8988T (cell line): ENCODE results near the gene AP3B2.
"Not testable (repeated sequence)": the region's sequence is repeated elsewhere in the genome, so short reads cannot be mapped to it uniquely, and the experiment has no call there.

Source experiments
- DNase-seq: peaks from one replicate; pipeline ENCODE4 v3.0.0; 2011

AP3B2 gene

DNA sequence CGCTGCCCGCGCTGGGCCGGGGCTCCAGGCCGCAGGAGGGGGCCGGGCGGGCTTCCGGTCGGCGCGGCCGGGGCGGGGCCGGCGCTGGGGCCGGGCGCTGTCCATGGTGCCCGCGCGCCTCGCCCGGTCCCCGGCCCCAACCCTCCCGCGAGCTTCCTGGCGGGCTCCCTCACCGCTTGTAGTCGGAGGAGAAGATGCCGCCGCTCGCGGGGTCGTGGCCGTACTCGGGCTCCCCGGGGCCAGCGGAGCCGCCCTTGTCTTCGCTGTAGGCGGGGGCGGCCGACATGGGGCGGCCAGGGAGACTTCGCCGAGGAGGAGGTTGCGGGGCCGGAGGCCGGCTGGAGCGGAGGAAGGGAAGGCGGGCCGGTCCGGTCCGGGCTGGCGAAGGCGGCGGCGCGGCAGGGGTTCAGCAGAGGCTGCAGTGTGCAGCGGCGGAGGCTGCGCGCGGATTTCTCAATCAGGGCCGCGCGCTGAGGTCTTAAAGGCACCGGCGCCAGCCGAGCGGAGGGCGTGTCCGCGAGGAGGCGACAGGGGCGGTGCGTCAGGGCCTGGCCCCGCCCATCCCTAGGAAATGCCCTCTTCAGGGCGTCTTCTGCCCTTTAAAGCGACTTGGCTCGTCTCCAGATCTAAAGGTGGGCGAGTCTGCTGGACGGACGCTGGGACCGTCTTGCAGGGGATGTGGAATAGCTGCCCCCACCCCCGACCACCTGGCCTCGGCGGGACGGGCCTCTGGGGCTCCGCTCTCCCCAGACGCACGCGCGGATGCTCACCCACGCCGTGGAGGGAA lies at the start of gene AP3B2:
Gene AP3B2, minus strand, starts transcription at position 455 of the 787 bp plus-strand sequence. Its CDS starts 169 bp downstream, at position 286.
- DNase-seq = peak; percentile 84

DNA sequence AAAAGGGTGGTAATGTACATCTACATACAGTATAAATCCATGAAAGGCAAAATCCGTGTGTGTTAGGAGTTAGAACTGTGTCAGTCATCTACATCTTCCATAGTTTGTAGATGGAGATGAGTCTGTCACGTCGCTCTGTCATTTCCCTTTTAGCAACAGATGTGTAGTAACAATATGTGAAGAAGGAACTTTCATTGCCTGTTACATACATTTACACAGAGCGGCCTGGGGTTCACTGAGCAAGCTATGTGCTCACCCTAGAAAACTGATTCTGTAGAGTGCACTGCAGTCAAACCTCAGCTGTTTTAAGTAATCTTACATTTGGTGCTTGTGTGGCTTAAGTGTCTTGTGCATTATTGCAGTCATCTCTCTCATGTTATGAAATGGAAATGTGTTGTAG lies 41.6 kb upstream of the AP3B2 start:
- DNase-seq = no peak

- no peak for DNase-seq
Observed at GRCh38 chr15:82750831-82751180, 41.1 kb upstream of the AP3B2 start.

DNA sequence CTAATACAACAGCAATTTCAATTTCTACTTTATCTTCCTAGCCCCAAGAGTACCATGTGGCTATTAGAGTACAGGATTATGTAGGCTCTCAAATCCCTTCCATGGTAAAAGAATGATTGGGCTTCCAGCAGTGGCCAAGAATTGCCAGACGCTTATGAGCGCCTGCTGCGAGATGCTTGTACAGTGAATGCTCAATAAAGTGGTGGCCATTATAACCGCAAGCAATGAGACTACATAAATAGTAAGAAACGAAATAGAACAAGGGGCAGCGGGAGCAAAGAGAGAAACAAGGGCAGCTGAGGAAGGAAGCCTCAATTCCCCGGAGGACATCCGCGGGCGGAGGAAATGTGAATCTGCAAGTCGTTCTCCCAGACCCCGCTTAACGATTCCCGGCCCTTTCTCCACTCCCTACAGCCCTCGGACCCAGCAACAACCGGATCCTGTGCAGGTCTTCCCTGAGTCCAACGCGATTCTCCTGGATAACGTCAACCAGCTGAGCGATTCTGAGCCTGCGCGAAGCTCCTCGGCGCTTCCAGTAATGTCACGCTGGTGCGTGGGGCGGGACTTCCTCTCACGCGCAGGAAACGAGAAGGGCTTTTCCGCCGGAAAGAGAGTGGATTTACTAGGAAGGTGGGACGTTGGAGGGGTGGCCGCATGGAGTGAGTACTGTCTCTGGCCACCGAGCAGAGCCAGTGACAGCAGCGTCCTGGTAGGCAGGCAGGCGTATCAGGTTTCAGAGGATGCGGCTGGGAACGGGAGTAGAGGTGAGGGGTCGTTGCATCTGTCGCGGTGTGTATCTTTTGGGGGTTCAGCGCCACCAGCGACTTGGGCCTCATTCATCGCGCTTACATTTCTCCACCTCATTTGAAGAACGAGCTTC lies 40.5 kb upstream of the AP3B2 start:
- DNase-seq = peak; percentile 61

DNA sequence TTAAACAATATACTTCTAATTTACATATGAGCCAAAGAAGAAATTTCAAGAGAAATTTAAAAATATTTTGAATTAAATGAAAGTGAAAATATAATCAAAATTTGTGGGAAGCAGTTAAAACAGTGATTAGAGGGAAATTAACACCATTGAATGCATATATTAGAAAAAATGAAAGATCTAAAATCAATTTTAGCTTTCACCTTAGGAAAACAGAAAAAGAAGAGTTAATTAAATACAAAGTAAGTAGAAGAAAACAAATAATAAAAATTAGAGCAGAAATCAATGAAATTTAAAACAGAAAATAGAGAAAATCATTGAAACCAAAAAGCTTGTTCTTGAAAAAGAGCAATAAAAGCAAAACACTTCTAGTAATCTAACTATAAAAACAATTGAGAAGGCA lies 38.6 kb upstream of the AP3B2 start:
- no peak for DNase-seq

DNA sequence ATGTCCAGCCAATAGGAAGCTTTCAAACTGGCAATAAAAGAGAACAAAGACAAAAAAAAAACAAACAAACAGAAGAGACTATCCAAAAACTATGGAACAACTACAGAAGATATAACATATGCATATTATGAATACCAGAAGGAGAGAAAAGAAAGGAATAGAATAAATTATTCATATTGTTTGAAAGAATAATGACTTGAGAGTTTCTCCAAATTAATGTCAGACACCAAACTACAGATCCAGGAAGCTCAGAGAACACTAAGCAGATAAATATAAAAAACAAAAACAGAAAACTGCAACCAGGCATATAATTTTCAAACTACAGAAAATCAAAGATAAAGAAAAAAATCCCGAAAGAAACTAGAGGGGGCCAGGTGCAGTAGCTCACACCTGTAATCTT lies 34.1 kb upstream of the AP3B2 start:
- DNase-seq = no peak

DNA sequence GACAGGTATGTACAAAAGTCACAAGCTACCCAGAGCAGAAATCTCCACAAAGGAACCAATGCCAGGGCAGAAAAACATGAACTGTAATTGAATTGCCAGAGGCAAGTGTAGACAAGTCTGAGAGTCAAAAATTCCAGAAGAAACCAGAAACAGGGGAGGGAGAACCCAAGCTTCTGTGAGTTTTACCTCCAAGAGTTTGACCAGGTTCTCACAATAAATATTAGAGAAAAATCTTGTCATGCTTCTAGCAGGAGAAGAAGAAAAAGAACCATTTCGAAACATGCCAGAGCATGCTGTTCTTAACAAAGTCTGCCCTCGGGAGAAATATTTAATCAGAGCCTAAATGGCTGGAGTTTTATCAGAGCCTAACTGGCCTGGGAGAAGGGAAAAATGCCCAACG lies 32.5 kb upstream of the AP3B2 start:
- no peak for DNase-seq

GRCh38 chr15:82739086-82739485 lies 29.4 kb upstream of the AP3B2 start:
- DNase-seq = no peak

GRCh38 chr15:82737975-82738374 lies 28.3 kb upstream of the AP3B2 start:
- no peak for DNase-seq

GRCh38 chr15:82731527-82731926 lies 21.9 kb upstream of the AP3B2 start:
- no peak for DNase-seq

DNA sequence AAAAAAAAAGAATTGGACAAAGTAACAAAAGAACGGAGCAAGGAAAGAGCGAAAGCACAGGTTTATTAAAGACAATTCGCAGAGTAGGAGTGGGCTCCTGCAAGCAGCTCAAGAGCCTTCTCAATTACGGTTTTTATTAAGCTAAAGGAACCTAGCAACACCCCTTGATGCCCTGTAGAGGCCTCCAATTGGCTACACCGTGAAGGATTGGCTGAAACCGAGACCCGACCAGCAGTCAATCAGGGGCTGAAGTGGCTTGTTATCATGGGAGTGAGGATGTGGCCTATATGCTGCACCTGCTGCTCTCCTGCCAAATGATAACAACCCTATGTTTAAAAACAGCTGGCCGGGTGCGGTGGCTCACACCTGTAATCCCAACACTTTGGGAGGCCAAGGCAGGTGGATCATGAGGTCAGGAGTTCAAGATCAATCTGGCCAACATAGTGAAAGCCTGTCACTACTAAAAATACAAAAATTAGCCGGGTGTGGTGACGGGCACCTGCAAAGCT lies 20.4 kb upstream of the AP3B2 start:
- DNase-seq = no peak

DNA sequence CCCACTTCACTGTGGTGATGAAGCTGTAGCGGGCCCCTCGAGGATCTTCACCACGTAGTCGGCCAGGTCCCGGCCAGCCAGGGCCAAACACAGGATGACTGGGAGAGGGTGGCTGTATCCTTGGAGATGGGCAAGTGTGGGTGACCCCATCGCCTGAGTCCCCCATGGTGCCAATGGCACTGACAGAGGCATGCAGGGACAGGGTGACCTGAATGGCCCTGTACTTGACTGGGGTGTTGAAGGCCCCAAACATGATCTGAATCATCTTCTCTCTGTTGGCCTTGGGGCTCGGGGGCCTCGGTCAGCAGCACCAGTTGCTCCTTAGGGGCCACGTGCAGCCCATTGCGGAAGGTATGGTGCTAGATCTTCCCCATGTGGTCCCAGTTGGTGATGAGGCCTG lies 17.1 kb upstream of the AP3B2 start:
- no peak for DNase-seq

GRCh38 chr15:82715003-82715402 lies 5.3 kb upstream of the AP3B2 start:
- no peak for DNase-seq

- DNase-seq = no peak
Observed at GRCh38 chr15:82714016-82714415, 4.3 kb upstream of the AP3B2 start.

DNA sequence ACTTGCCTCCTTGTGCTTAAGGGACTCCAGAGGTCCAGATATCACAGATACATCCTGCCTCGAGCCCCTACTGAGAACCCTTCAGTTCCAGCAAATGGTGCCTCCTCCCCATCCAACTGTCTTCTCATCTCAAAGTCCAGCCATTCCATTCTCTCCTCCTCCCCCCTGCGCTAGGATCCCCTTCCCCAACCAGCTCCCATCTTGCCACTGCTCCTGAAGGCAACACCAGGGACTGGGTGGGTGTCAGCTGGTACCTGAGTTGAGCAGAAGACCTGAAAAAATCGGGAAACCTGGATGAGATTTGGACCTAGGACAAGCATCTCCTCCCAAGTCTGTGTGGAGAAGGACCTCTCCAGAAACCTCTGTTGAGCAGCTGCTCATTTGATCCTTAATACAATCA lies 2.4 kb upstream of the AP3B2 start:
- no peak for DNase-seq

DNA sequence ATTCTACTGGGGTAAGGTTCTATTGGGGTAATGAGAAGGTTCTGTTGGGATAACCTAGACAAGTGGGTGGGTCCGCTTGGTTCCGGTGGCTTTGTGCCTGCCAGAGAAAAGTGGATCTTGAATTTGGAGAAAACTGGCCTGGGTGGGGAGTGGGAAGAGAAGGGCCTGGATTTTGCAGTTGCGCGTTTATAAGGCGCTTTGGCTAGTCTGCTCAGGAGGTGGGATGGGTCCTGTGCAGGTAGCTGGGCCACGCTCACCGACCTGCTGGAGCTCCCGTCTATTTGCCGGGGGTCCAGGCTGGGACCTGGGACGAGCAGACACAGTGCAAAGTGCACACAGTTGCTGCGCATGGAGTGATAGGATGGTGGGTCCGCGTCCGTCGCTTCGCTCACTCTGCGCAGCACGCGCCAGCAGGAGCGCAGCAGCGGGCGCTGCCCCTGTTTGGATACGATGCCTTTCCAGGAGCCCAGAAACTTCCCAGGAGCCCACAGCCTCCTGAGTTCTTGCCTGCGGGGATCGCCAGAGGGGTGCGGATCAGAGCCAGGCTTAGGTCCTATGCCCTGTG lies 1.3 kb upstream of the AP3B2 start:
- no peak for DNase-seq

DNA sequence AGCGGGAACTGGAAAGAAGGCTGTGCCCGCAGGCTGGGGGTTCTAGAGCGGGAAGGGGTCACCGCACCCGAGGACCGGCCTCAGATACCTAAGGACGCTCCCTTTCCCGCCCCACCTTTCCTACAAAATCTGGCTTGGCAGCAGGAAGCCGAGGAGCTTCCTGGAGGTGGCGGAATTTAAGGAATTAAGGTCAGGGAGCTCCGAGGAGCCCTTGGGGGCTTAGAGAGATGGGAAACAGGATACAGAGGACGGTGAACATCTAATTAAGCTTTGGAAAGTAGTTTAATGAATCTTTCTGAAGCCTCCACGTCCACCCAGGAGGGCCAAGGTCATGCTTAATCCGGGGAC lies 507 bp upstream of the AP3B2 start:
- no peak for DNase-seq

GRCh38 chr15:82709081-82709420 lies 624 bp downstream of the AP3B2 start:
- no peak for DNase-seq

DNA sequence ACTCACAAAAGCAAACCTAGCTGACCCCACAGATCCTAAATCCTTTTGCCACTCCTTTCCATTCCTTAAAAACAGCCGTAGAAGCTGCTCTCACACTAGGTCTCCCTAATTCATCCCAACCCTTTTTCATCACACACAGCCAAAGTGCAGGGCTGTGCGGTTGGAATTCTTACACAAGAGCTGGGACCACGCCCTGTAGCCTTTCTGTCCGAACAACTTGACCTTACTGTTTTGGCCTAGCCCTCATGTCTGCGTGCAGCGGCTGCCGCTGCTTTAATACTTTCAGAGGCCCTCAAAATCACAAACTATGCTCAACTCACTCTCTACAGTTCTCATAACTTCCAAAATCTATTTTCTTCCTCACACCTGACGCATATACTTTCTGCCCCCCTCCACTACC lies 3.8 kb downstream of the AP3B2 start:
- DNase-seq = not testable (repeated sequence)

DNA sequence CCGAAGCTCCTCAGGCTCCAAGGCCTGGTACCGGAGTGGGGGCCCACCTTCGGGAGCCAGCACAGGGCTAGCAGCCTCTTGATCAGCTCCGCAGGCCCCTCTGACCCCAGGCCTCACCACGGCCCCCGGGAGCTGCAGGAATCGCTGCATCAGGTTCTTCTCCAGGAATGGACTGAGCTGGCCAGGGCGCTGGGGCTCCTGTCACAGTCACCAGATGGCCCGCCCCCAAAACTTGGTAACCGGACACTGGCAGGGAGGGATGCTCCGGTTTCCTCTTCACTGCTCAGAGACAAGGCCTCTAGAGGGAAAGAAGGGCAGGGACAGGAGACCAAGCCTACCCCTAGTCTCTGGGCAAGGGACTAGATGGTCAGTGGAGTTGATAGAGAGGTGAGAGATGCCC lies 9.9 kb downstream of the AP3B2 start:
- no peak for DNase-seq

DNA sequence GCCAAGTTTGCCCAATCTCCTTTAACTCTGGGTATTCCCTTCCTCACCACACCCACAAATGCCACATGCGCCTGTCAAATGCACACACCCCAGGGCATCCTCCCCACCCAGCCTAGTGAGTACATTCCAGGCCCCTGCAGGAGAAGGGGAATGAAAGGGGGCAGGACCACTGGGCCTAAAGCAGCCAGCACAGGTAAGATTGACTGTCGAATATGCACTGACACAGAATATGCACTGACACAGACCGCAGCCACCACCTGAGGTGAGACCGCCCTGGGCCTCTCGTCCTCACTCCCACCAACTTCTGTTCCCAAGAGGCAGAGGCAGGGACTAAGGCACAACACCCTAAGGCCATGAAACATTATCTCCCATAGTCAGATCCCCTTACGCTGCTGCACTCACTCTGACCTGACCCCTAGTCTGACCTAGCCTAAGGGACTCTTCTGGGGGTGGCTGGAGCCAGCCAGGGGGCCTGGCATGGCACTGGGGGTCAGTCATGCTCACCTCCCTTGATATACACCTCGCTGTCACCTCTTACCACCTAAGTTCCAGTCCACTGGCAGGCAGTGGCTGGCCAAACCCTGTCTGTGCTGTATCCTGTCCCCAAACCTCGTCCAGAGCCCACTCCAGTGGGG lies 10.8 kb downstream of the AP3B2 start:
- DNase-seq = no peak

DNA sequence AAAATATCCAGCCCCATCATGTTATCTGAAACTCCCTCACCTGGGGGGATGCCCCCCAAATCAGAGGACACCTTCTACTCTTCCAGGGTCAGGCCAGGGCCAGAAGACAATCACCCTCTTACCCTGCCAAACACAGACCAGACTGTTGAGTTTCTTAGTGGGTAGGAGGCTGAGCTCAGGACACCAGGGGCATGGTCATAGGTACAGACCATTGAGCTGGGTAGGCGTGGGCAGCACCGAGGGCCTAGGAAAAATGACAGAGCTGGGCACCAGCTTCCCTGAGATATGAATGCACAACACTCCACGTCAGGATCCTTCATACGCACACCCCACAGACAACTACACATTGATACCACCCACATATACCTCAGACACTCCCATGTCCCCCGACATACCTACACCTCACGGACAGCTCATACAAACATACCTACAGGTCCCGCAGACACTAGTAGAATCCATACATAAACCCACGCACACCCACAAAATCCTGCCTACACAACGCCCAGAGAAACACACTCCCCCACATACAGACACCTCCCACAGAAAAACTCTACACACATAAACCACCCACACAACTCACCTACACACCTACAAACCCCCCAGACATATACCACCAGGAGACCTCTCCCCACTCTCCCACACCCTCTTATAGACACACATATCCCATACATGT lies 11.8 kb downstream of the AP3B2 start:
- no peak for DNase-seq

- no peak for DNase-seq
Observed at GRCh38 chr15:82692171-82692570, 17.5 kb downstream of the AP3B2 start.
